ENCODE results near the gene WDR54.

WDR54 gene

GRCh38 chr2:74391209-74391579 is 30.3 kb upstream of the WDR54 start:
- no peak for TF ChIP-seq CTCF (IDR thresholded peaks at IDR 0.05)

GRCh38 chr2:74391580-74392448 is 29.7 kb upstream of the WDR54 start:
- peak; percentile 80 for TF ChIP-seq CTCF (IDR thresholded peaks at IDR 0.05)

- TF ChIP-seq CTCF (IDR thresholded peaks at IDR 0.05): no peak
Measured at GRCh38 chr2:74392449-74392743, 29.1 kb upstream of the WDR54 start.

- no peak for TF ChIP-seq CTCF (IDR thresholded peaks at IDR 0.05)
Measured at GRCh38 chr2:74393525-74393924, 28.0 kb upstream of the WDR54 start.

GRCh38 chr2:74396149-74396548 is 25.4 kb upstream of the WDR54 start:
- no peak for TF ChIP-seq CTCF (IDR thresholded peaks at IDR 0.05)

GRCh38 chr2:74399785-74400184 is 21.7 kb upstream of the WDR54 start:
- peak; percentile 40; the same call in 1 of the 2 replicates for TF ChIP-seq CTCF (IDR thresholded peaks at IDR 0.05)

- no peak for TF ChIP-seq CTCF (IDR thresholded peaks at IDR 0.05)
Measured at GRCh38 chr2:74401891-74402290, 19.6 kb upstream of the WDR54 start.

GRCh38 chr2:74406035-74406434 is 15.5 kb upstream of the WDR54 start:
- no peak for TF ChIP-seq CTCF (IDR thresholded peaks at IDR 0.05)

Measured in LNCAP (cell line).